ENCODE data around the gene FXYD1.

Gene FXYD1

DNA sequence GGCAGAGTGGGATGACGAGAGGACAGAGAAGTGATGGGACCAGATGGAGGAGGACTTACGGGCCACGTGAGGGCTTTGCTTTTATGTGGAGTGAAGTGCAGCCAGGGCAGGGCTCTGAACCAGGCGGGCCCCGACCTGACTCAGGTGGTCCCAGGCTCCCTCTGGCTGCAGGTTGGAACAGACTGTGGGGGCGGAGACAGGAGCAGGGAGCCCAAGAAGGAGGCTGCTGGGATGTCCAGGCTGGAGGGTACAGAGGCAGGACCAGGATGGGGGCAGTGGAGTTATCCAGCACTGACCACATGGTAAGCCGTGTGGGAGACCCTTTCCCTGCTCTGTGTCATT lies 18.0 kb downstream of the FXYD1 start:
- no peak for ATAC-seq
- TF ChIP-seq TSHZ2 (CRISPR knock-in tag; IDR thresholded peaks at IDR 0.05), result no peak
- no peak for TF ChIP-seq RARB (CRISPR knock-in tag; IDR thresholded peaks at IDR 0.05)
- no peak for TF ChIP-seq PATZ1 (CRISPR knock-in tag; IDR thresholded peaks at IDR 0.05; ENCODE audit: borderline replicate concordance)
- no peak for TF ChIP-seq ZC3H10 (CRISPR knock-in tag; IDR thresholded peaks at IDR 0.05)
- no peak for TF ChIP-seq SNAI2 (CRISPR knock-in tag; IDR thresholded peaks at IDR 0.05)

- ATAC-seq, result no peak
- TF ChIP-seq ZNF565 (CRISPR knock-in tag; conservative IDR thresholded peaks at IDR 0.05; ENCODE audit: low read depth) (no peak), CSRNP3 (CRISPR knock-in tag; IDR thresholded peaks at IDR 0.05) (no peak)
These were observed 18.8 kb downstream of the FXYD1 start for GRCh38 chr19:35157431-35157830.

DNA sequence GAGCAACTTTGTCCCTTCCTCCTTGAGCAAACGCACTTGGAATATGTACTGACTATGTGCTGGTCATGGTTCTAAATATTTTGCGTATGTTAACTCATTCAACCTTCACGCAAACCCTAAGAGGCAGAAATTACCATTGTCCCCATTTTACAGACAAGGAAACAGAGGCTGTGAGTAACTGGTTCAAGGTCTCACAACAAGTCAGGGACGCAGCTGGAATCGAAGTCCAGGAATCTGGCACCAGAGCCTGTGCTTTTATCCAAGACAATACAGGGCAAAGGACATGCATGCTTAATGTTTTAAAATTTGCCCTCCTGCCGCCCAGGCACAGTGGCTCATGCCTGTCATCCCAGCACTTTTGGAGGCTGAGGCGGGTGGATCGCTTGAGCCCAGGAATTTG lies 21.0 kb downstream of the FXYD1 start:
- no peak for ATAC-seq
- no peak for TF ChIP-seq TCF4 (CRISPR knock-in tag; IDR thresholded peaks at IDR 0.05; ENCODE audit: borderline replicate concordance)
- no peak for TF ChIP-seq GLIS3 (CRISPR knock-in tag; IDR thresholded peaks at IDR 0.05)
- TF ChIP-seq CREB5 (CRISPR knock-in tag; IDR thresholded peaks at IDR 0.05; ENCODE audit: low read depth), result no peak
- no peak for TF ChIP-seq RARB (CRISPR knock-in tag; IDR thresholded peaks at IDR 0.05)
- no peak for TF ChIP-seq ZFP30 (CRISPR knock-in tag; IDR thresholded peaks at IDR 0.05)
- no peak for TF ChIP-seq ZNF70 (CRISPR knock-in tag; IDR thresholded peaks at IDR 0.05)
- no peak for TF ChIP-seq CSDC2 (CRISPR knock-in tag; IDR thresholded peaks at IDR 0.05)
- no peak for TF ChIP-seq ARNTL (CRISPR knock-in tag; IDR thresholded peaks at IDR 0.05; ENCODE audit: borderline replicate concordance, low read depth)
- no peak for TF ChIP-seq ISL1 (CRISPR knock-in tag; IDR thresholded peaks at IDR 0.05)
- TF ChIP-seq PPARA (CRISPR knock-in tag; IDR thresholded peaks at IDR 0.05; ENCODE audit: borderline replicate concordance), result no peak
- no peak for TF ChIP-seq CSRNP3 (CRISPR knock-in tag; IDR thresholded peaks at IDR 0.05)

GRCh38 chr19:35160629-35161433 lies 22.2 kb downstream of the FXYD1 start:
- ATAC-seq, result no peak
- TF ChIP-seq OSR1 (CRISPR knock-in tag; IDR thresholded peaks at IDR 0.05) (no peak), TCF4 (CRISPR knock-in tag; IDR thresholded peaks at IDR 0.05; ENCODE audit: borderline replicate concordance) (no peak), ISL1 (CRISPR knock-in tag; IDR thresholded peaks at IDR 0.05) (no peak), POU6F1 (CRISPR knock-in tag; IDR thresholded peaks at IDR 0.05; ENCODE audit: borderline replicate concordance, low read depth) (no peak), ZFP3 (CRISPR knock-in tag; IDR thresholded peaks at IDR 0.05) (no peak), TOX (CRISPR knock-in tag; IDR thresholded peaks at IDR 0.05; ENCODE audit: borderline replicate concordance) (no peak), SNAI2 (CRISPR knock-in tag; IDR thresholded peaks at IDR 0.05) (no peak), ZNF565 (CRISPR knock-in tag; conservative IDR thresholded peaks at IDR 0.05; ENCODE audit: low read depth) (no peak), ZFP30 (CRISPR knock-in tag; IDR thresholded peaks at IDR 0.05) (no peak)

All from SK-N-SH treated with all-trans-retinoic acid at 6 μM for 48 hours (cell line).